ENCODE measurements around the gene HDAC3. TPM values are rescaled to one million over a fixed set of nuclear protein-coding genes. Genes with fewer than 3 reads are reported as not detected.

HDAC3 gene
- total RNA-seq, 1 experiment from 2014 or later, result 66.8 TPM

DNA sequence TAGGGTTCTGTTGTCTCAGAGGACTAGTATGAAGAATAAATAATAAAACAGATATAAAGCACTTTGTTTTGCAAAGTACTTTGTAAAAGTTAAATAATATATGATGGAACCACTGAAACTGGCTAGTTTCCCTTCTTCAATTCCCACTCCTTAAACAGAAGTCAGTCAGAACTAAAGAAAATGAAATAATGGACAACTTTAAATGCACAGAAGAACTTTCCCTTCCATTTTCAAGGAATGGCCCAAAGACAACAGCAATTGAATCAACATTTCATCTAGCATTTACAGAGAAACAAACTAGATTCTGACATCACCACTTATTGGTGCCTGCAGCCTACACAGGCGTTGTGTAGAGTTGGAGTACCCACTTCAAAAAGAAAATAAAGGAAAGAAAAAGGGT, 34.0 kb downstream of the HDAC3 start:
- Histone ChIP-seq H3K79me2 (ENCODE audit: low read length) (peaks cover 98% of the 10 kb centered on the region), H3F3A (ENCODE audit: low read length, unreplicated experiment) (no peaks in the 10 kb centered on the region), H3K4me1 (ENCODE audit: insufficient read depth, low read length) (peaks cover 22% of the 10 kb centered on the region), H3K4me2 (ENCODE audit: low read length) (no peak overlapping the region), H3K9me3 (ENCODE audit: low read length) (no peaks in the 10 kb centered on the region), H2AFZ (ENCODE audit: low read length) (no peak overlapping the region), H4K20me1 (ENCODE audit: low read length) (peaks cover 11% of the 10 kb centered on the region; the same call in 1 of the 2 replicates), H3K9ac (ENCODE audit: low read length) (no peak overlapping the region), H3K27ac (ENCODE audit: low read length) (no peak overlapping the region), H3K4me3 (ENCODE audit: low read length) (no peak overlapping the region), H3K36me3 (ENCODE audit: low read depth, low read length) (no peaks in the 10 kb centered on the region), H3K27me3 (ENCODE audit: low read length) (no peaks in the 10 kb centered on the region), H3K9me2 (replicated peaks; ENCODE audit: low read length) (no peaks in the 10 kb centered on the region)
- BruUV-seq (replicated peaks), result no TSS peak
- POLR2A ChIA-PET (ENCODE audit: unreplicated experiment), result no interaction called here
- CTCF ChIA-PET, result no interaction called here
- TF ChIP-seq CTCF (conservative IDR thresholded peaks at IDR 0.05; ENCODE audit: low read depth, low read length) (no peak), EZH2phosphoT487 (IDR thresholded peaks at IDR 0.05; ENCODE audit: borderline replicate concordance, low read length) (no peak), EZH2 (IDR thresholded peaks at IDR 0.05; ENCODE audit: low read length, unreplicated experiment) (no peak)
- no peak for ATAC-seq
- DNase-seq, result no peak
- intact Hi-C loops (cut with micrococcal nuclease), result no loop called here

DNA sequence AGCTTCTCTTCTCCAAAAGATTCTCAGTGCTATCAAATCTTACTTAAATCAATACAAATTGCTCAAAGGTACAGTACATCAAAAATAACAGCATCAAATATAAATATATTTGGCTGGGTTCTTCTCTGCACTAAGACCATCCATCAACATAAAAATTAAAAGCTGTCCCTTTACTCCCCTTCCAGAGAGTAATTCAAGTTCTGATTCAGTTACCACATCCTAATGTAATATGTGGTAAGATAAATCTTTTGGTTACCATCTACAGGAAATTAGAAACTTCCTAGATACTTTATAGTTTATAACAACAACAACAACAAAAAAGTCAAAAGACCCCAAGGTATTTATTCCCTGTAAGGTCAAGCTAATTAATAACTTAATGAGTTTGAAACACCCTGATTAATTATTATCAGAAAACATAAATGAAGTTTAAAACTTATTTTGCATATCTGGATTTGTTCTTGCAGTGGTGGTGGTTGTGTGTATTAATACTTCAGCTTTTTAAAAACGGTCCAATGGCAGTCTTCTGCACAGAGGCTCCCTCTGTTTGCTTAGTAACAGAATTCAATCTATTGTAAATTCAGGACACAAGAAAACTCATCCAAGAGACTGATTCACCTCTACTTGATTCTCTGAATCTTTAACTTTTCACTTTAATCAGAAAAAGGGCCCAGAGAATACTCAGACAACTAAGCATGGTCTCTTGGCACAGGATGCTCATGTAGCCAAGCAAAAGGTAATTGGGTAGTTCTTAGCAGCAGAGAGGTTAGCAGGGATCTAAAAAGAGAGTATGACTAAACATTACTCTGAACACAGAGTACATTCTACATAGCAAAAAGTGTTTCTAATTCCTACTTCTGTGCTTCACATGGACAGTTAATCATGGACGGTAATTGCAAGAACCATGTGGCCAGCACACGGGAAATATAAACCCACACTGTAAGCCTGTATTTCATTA, 38.0 kb downstream of the HDAC3 start:
- ChIA-PET POLR2A (ENCODE audit: unreplicated experiment) (no interaction called here), CTCF (no interaction called here)
- Histone ChIP-seq H2AFZ (ENCODE audit: low read length) (no peak overlapping the region), H3K9me3 (ENCODE audit: low read length) (no peaks in the 10 kb centered on the region), H3K4me1 (ENCODE audit: insufficient read depth, low read length) (peaks cover 3% of the 10 kb centered on the region), H4K20me1 (ENCODE audit: low read length) (peaks cover 9% of the 10 kb centered on the region; the same call in 1 of the 2 replicates), H3K4me2 (ENCODE audit: low read length) (no peak overlapping the region), H3K9me2 (replicated peaks; ENCODE audit: low read length) (no peaks in the 10 kb centered on the region), H3K4me3 (ENCODE audit: low read length) (no peak overlapping the region), H3F3A (ENCODE audit: low read length, unreplicated experiment) (no peaks in the 10 kb centered on the region), H3K79me2 (ENCODE audit: low read length) (peaks cover 85% of the 10 kb centered on the region), H3K9ac (ENCODE audit: low read length) (no peak overlapping the region), H3K36me3 (ENCODE audit: low read depth, low read length) (no peaks in the 10 kb centered on the region), H3K27ac (ENCODE audit: low read length) (no peak overlapping the region), H3K27me3 (ENCODE audit: low read length) (no peaks in the 10 kb centered on the region)
- no TSS peak for BruUV-seq (replicated peaks)
- peak; percentile 46 for ATAC-seq
- intact Hi-C loops (cut with micrococcal nuclease), result no loop called here
- DNase-seq, result no peak
- TF ChIP-seq EZH2phosphoT487 (IDR thresholded peaks at IDR 0.05; ENCODE audit: borderline replicate concordance, low read length) (no peak), CTCF (conservative IDR thresholded peaks at IDR 0.05; ENCODE audit: low read depth, low read length) (no peak), EZH2 (IDR thresholded peaks at IDR 0.05; ENCODE audit: low read length, unreplicated experiment) (no peak)

- no TSS peak for BruUV-seq (replicated peaks)
- Histone ChIP-seq H3K36me3 (ENCODE audit: low read depth, low read length) (no peaks in the 10 kb centered on the region), H3K4me1 (ENCODE audit: insufficient read depth, low read length) (no peaks in the 10 kb centered on the region), H3K9me2 (replicated peaks; ENCODE audit: low read length) (no peaks in the 10 kb centered on the region), H3K4me3 (ENCODE audit: low read length) (no peak overlapping the region), H3F3A (ENCODE audit: low read length, unreplicated experiment) (no peaks in the 10 kb centered on the region), H3K79me2 (ENCODE audit: low read length) (peaks cover 83% of the 10 kb centered on the region), H2AFZ (ENCODE audit: low read length) (no peak overlapping the region), H3K9me3 (ENCODE audit: low read length) (no peaks in the 10 kb centered on the region), H3K27ac (ENCODE audit: low read length) (no peak overlapping the region), H4K20me1 (ENCODE audit: low read length) (peaks cover 8% of the 10 kb centered on the region; the same call in 1 of the 2 replicates), H3K4me2 (ENCODE audit: low read length) (no peak overlapping the region), H3K27me3 (ENCODE audit: low read length) (no peaks in the 10 kb centered on the region), H3K9ac (ENCODE audit: low read length) (no peak overlapping the region)
- DNase-seq (no peak), ATAC-seq (no peak)
- intact Hi-C loops (cut with micrococcal nuclease), result no loop called here
- no peak for TF ChIP-seq CTCF (conservative IDR thresholded peaks at IDR 0.05; ENCODE audit: low read depth, low read length)
- TF ChIP-seq EZH2 (IDR thresholded peaks at IDR 0.05; ENCODE audit: low read length, unreplicated experiment), result no peak
- TF ChIP-seq EZH2phosphoT487 (IDR thresholded peaks at IDR 0.05; ENCODE audit: borderline replicate concordance, low read length), result no peak
- ChIA-PET CTCF (no interaction called here), POLR2A (ENCODE audit: unreplicated experiment) (no interaction called here)
Measured at GRCh38 chr5:141597814-141598213, 38.8 kb downstream of the HDAC3 start.

All from PC-3 (cell line).